ENCODE data around the gene AFF3.

Gene AFF3

DNA sequence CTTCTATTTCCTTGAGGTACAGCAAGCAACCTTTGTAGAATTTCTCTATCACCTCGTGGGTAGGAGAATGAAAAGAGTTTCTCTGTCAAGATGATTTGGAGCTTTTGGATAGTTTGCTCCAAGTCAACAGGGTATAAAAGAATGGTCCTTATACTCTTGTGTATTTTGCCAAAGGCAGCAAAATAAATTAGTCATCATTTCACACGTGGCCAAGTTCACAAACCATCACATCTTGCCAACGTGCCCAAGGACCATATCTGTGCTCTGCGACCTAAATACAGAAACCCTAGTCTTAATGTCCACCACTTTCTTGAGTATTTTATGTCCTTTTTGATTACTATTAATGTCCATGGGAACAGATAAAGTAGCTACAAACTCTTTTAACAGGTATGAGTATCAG is 262.9 kb downstream of the AFF3 start:
- DNase-seq (ENCODE audit: low spot score) = no peak

DNA sequence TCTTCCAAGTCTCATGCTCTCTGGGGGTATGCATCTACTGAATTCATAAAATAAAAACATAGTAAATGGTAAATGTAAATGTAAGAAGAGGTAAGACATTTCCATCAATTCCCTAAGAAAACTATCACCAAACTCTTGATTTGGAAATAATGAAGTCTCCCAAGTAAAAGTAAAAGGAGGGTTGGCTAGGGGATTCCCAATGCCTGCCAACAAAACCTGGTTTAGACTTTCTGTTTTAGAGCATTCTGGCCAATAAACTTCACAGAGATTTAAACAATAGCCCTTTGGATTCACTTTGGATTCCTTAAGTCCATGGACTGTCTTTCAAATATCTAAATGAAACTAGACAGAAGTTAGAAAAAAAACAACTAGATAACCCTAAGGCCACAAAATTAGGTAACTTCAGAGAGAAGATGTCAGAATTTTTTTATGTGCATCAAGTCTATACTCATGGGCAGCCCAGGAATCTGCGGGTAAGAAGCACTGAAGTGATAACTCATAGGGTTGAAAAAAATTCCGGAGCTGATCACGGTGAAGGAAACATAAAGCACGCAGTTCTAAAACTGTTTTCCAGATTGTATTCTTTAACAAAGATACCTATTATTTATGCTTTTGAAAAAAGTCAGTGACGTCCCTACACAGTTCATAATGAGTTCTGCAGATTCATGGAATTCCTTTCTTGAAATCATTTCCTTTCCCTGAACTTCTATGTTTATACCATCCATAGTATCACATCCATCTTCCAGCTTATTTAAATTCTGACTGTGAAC is 263.6 kb downstream of the AFF3 start:
- peak; percentile 26 for DNase-seq (ENCODE audit: low spot score)

- no peak for DNase-seq (ENCODE audit: low spot score)
Measured at GRCh38 chr2:99877963-99878362, 264.4 kb downstream of the AFF3 start.

DNA sequence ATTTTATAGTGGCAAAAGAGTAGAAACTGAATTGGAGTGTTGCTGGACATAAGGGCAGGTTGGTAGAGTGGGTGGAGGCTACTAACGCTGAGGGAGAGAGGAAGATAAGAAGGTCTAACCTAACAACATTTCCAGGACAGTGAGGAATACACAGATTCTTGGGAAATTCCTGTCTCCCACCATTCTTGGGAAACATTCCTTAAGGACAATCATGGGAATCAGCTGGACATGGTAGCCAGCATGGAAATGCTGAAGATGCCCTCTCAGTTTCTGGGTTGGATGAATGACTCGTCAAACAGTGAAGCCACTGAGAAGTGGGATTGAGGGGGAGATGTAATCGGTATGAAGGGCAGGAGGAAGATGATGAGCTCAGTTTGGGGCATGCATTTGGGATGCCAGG is 265.4 kb downstream of the AFF3 start:
- DNase-seq (ENCODE audit: low spot score) = no peak

GRCh38 chr2:99875627-99876201 is 266.7 kb downstream of the AFF3 start:
- no peak for DNase-seq (ENCODE audit: low spot score)

- DNase-seq (ENCODE audit: low spot score) = no peak
Measured at GRCh38 chr2:99868260-99868659, 274.1 kb downstream of the AFF3 start.

DNA sequence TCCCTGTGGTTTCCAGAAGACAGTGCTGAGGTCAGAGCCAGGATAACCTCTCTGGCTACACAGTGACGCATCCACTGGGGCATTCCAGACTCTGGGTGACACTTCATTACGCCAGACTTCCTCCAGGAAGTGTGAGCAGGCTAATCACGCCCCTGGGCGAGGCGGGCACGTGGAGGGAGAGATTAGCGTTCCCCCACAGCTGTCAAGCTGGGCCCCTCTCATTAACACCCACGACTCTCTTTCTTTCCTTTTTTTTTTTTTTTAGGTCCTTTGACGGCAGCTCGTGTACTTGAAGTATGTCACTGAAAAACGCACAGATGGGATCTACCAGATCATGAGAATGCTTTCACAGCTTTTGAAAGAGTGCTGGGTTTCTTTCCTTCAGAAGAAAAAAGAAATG is 274.6 kb downstream of the AFF3 start:
- DNase-seq (ENCODE audit: low spot score) = peak; percentile 50

- no peak for DNase-seq (ENCODE audit: low spot score)
Measured at GRCh38 chr2:99865818-99866676, 276.3 kb downstream of the AFF3 start.

GRCh38 chr2:99864561-99865553 is 277.5 kb downstream of the AFF3 start:
- no peak for DNase-seq (ENCODE audit: low spot score)

DNA sequence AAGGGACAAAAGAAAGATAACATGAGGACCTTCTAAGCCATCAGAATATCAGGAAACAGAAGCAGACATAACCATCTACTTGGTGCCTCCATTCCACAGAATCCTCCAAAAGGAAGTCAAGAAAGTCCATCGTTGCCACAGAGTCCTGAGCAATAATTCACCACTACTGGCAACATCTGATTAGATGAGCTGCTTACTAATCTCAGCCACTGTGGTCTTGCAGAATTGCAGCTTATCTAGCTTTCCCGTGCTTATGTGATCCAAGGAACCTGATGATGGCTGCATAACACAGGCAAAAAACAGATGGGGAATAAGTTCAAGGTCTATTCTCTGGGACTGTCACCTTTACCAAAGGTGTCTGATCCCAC is 278.5 kb downstream of the AFF3 start:
- DNase-seq (ENCODE audit: low spot score) = no peak

DNA sequence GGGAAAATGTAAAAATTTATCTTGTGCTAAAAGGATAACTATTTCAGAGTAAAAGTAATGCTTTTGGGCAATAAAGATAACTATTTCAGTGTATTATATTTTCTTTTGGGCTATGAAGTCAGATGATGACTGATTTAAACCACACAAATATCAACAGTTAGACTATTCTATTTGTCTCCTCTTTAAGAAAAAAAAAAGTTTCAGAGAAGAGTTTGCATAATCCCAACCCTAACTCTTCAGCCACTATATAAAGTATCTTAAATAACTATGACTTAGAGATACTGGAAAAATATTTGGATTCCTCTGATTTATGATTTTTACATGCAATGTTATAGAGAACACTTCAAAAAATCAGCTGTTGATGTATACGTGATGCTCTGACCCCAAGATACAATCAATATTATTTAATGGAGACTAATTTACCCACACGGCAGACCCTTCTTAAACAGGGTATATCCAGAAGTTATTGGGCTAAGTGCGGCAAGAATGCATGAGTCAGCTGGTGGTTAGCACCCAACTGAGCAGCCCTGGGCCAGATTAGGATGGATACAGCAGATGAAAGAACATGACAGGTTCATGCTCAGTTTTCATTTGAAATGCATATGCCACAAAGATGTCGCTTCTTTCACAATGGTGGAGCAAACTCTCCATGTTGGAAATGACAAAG is 279.0 kb downstream of the AFF3 start:
- no peak for DNase-seq (ENCODE audit: low spot score)

- DNase-seq (ENCODE audit: low spot score) = no peak
Measured at GRCh38 chr2:99862566-99862965, 279.8 kb downstream of the AFF3 start.

- no peak for DNase-seq (ENCODE audit: low spot score)
Measured at GRCh38 chr2:99861376-99861760, 281.0 kb downstream of the AFF3 start.

- no peak for DNase-seq (ENCODE audit: low spot score)
Measured at GRCh38 chr2:99860720-99861375, 281.5 kb downstream of the AFF3 start.

GRCh38 chr2:99858951-99859596 is 283.3 kb downstream of the AFF3 start:
- no peak for DNase-seq (ENCODE audit: low spot score)

DNA sequence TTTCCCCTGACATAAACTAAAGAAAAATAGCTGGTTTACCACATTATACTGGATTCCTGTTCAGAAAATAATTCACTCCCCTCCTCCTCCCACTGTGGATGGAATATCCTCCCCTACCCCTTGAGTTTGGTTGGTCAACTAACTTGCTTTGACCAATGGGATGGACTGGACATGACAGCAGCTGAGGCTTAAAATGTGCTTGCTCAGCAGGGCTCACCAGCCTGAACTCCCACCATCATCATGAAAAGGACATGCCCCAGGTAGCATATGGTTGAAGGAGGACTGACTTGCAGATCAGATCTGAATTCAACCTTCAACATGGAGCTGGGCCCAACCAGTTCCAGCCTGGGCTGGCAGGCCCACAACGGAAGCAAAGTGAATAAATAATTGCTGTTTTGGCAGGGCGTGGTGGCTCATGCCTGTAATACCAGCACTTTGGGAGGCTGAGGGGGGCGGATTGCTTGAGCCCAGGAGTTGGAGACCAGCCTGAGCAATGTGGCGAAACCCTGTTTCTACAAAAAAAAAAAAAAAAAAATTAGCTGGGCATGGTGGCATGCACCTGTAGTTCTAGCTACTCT is 284.4 kb downstream of the AFF3 start:
- DNase-seq (ENCODE audit: low spot score) = no peak

- no peak for DNase-seq (ENCODE audit: low spot score)
Measured at GRCh38 chr2:99857372-99857771, 285.0 kb downstream of the AFF3 start.

- no peak for DNase-seq (ENCODE audit: low spot score)
Measured at GRCh38 chr2:99856119-99856518, 286.3 kb downstream of the AFF3 start.

- no peak for DNase-seq (ENCODE audit: low spot score)
Measured at GRCh38 chr2:99854236-99854852, 288.0 kb downstream of the AFF3 start.

Data from hepatic stellate cell (primary cell).